PC-9 (cell line): ENCODE results near the gene FGF12.

ENCODE experiments used
- EZH2 ChIP-seq: fragments of 200-600 bp; sonication (generic); IDR thresholded peaks from 2 replicates; pipeline ENCODE4 v1.8.0; 2017; ENCODE audit warnings: antibody characterized with exemption, low read depth
- TF ChIP-seq, protein P1 (sequence below): fragments of 200-600 bp; sonication (generic); conservative IDR thresholded peaks from 2 replicates; pipeline ENCODE4 v1.6.1; 2017; ENCODE audit warnings: mixed run types, antibody characterized with exemption, mild to moderate bottlenecking, moderate library complexity

DNA sequence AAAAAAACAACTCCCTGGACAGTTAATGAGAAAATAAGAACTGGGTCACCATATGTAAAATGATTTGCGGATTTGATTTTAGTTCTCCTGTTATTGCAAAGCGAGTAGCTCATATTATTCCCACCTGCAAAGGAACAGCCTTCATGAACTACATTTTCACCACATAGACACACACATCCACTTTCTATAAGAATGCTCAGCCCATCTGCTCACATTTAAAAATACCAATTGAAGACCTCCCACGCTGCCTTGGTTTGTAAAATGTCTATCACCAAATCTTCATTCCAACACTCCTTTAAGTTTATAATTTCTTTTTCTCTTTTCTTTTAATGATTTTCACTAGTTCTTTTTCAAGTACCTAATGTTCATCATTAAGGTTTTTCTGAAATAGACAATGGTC lies 148.6 kb downstream of the FGF12 start:
- TF ChIP-seq, protein P1, sequence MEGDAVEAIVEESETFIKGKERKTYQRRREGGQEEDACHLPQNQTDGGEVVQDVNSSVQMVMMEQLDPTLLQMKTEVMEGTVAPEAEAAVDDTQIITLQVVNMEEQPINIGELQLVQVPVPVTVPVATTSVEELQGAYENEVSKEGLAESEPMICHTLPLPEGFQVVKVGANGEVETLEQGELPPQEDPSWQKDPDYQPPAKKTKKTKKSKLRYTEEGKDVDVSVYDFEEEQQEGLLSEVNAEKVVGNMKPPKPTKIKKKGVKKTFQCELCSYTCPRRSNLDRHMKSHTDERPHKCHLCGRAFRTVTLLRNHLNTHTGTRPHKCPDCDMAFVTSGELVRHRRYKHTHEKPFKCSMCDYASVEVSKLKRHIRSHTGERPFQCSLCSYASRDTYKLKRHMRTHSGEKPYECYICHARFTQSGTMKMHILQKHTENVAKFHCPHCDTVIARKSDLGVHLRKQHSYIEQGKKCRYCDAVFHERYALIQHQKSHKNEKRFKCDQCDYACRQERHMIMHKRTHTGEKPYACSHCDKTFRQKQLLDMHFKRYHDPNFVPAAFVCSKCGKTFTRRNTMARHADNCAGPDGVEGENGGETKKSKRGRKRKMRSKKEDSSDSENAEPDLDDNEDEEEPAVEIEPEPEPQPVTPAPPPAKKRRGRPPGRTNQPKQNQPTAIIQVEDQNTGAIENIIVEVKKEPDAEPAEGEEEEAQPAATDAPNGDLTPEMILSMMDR: no peak
- TF ChIP-seq EZH2: no peak
